OCI-LY3 (cell line): ENCODE data around the gene CDON.

Experiments used
- H2AFZ ChIP-seq: fragments of 200-600, 300-600 bp; shearing (Covaris generic); 2 replicates; pipeline ENCODE4 v1.6.0; 2014; ENCODE audit warnings: antibody characterized with exemption, low read depth, low read length
- H3K27ac ChIP-seq: fragments of 200-600, 300-600 bp; sonication (generic); 2 replicates; pipeline ENCODE4 v1.5.1; 2014; ENCODE audit warnings: mild to moderate bottlenecking, low read length, moderate library complexity, mixed read lengths
- H3K27me3 ChIP-seq: fragments of 200-600, 300-600 bp; sonication (generic); 2 replicates; pipeline ENCODE4 v1.6.1; 2014; ENCODE audit warnings: low read depth, low read length, mixed read lengths
- H3K36me3 ChIP-seq: fragments of 200-600, 300-600 bp; sonication (generic); replicated peaks from 2 replicates; pipeline ENCODE3; 2014; ENCODE audit warnings: low read depth, low read length, mixed read lengths
- H3K4me1 ChIP-seq: fragments of 300-600, 200-600 bp; sonication (generic); 2 replicates; pipeline ENCODE4 v1.6.1; 2014; ENCODE audit warnings: low read length, mixed read lengths
- H3K4me2 ChIP-seq: fragments of 200-600, 300-600 bp; sonication (generic); 2 replicates; pipeline ENCODE4 v1.6.1; 2014; ENCODE audit warnings: low read length, mixed read lengths
- H3K4me3 ChIP-seq: fragments of 300-600, 200-600 bp; sonication (generic); 2 replicates; pipeline ENCODE4 v1.5.1; 2014; ENCODE audit warnings: antibody characterized with exemption, mild to moderate bottlenecking, low read length, moderate library complexity
- H3K79me2 ChIP-seq: fragments of 300-600, 200-600 bp; shearing (Covaris generic); 2 replicates; pipeline ENCODE4 v1.6.1; 2014; ENCODE audit warnings: mild to moderate bottlenecking, low read length, mixed read lengths
- H3K9ac ChIP-seq: fragments of 300-600, 200-600 bp; shearing (Covaris generic); 2 replicates; pipeline ENCODE4 v1.6.0; 2014; ENCODE audit warnings: mild to moderate bottlenecking, low read length, moderate library complexity
- H3K9me3 ChIP-seq: fragments of 200-600, 300-600 bp; shearing (Covaris generic); 2 replicates; pipeline ENCODE4 v1.6.1; 2014; ENCODE audit warnings: low read length, mixed read lengths; ENCODE audit not compliant: insufficient read depth
- H4K20me1 ChIP-seq: fragments of 200-600, 300-600 bp; sonication (generic); 2 replicates; pipeline ENCODE4 v1.6.1; 2016; ENCODE audit warnings: low read length, mixed read lengths; ENCODE audit not compliant: insufficient read depth
- CTCF ChIP-seq: fragments of 200-600, 300-600 bp; sonication (generic); IDR thresholded peaks from 2 replicates; pipeline ENCODE4 v1.5.1; 2014; ENCODE audit warnings: antibody characterized with exemption, low read length, low read depth
- EZH2phosphoT487 ChIP-seq: fragments of 200-600 bp; shearing (Covaris generic); IDR thresholded peaks from 2 replicates; pipeline ENCODE4 v1.6.1; 2018; ENCODE audit warnings: antibody characterized with exemption, mixed run types, low read depth

The CDON gene

GRCh38 chr11:125947419-125948277, 115.0 kb downstream of the CDON start:
- Histone ChIP-seq H3K4me1 (no peaks in the 10 kb centered on the region), H3K9me3 (no peaks in the 10 kb centered on the region), H2AFZ (no peak overlapping the region), H3K4me2 (no peak overlapping the region), H3K4me3 (no peak overlapping the region), H4K20me1 (no peaks in the 10 kb centered on the region), H3K27me3 (no peaks in the 10 kb centered on the region), H3K9ac (no peak overlapping the region), H3K27ac (no peak overlapping the region), H3K36me3 (no peaks in the 10 kb centered on the region), H3K79me2 (no peaks in the 10 kb centered on the region)
- no peak for TF ChIP-seq EZH2phosphoT487
- no peak for TF ChIP-seq CTCF

GRCh38 chr11:125946712-125947418, 115.8 kb downstream of the CDON start:
- H2AFZ ChIP-seq = no peak overlapping the region
- no peak overlapping the region for H3K4me3 ChIP-seq
- H3K27ac ChIP-seq = no peak overlapping the region
- no peaks in the 10 kb centered on the region for H4K20me1 ChIP-seq
- no peaks in the 10 kb centered on the region for H3K9me3 ChIP-seq
- H3K27me3 ChIP-seq = no peaks in the 10 kb centered on the region
- TF ChIP-seq EZH2phosphoT487 = no peak
- no peak for TF ChIP-seq CTCF
- no peaks in the 10 kb centered on the region for H3K36me3 ChIP-seq
- no peaks in the 10 kb centered on the region for H3K4me1 ChIP-seq
- no peak overlapping the region for H3K9ac ChIP-seq
- H3K79me2 ChIP-seq = no peaks in the 10 kb centered on the region
- no peak overlapping the region for H3K4me2 ChIP-seq

- no peaks in the 10 kb centered on the region for H3K79me2 ChIP-seq
- no peak within 1 kb of the TSS for H3K4me2 ChIP-seq
- no peaks in the 10 kb centered on the region for H3K36me3 ChIP-seq
- no peaks in the 10 kb centered on the region for H3K4me1 ChIP-seq
- H3K4me3 ChIP-seq = no peak within 1 kb of the TSS
- no peak within 1 kb of the TSS for H2AFZ ChIP-seq
- no peaks in the 10 kb centered on the region for H4K20me1 ChIP-seq
- TF ChIP-seq CTCF = no peak
- no peak for TF ChIP-seq EZH2phosphoT487
- H3K9ac ChIP-seq = no peak within 1 kb of the TSS
- H3K27ac ChIP-seq = no peak within 1 kb of the TSS
- H3K9me3 ChIP-seq = no peaks in the 10 kb centered on the region
- H3K27me3 ChIP-seq = no peaks in the 10 kb centered on the region
Measured at GRCh38 chr11:125945797-125946520, 116.7 kb downstream of the CDON start, which contains the start of gene VSIG10L2. VSIG10L2 (plus strand) TSS chr11:125946044; CDS start chr11:125946056, 12 bp downstream.
